HepG2 (cell line): ENCODE measurements around the gene PRDM11.

Experiments used
- E2F1 ChIP-seq: sonication (generic); formaldehyde crosslinking; IDR thresholded peaks from 2 replicates; pipeline ENCODE4 v1.5.0; 2020; ENCODE audit warnings: missing genetic modification reagents
- ELF1 ChIP-seq: sonication (generic); formaldehyde crosslinking; IDR thresholded peaks from 2 replicates; pipeline ENCODE4 v1.4.0; 2020; ENCODE audit warnings: missing genetic modification reagents
- EZH2 ChIP-seq: conservative IDR thresholded peaks from 2 replicates; pipeline ENCODE4 v1.6.1; 2012; ENCODE audit warnings: mild to moderate bottlenecking, low read depth, low read length, moderate library complexity
- HIVEP1 ChIP-seq: sonication (generic); formaldehyde crosslinking; IDR thresholded peaks from 2 replicates; pipeline ENCODE4 v1.4.0; 2020; ENCODE audit warnings: mild to moderate bottlenecking, missing genetic modification reagents
- PCBP2 ChIP-seq: fragments of 200-400 bp; formaldehyde crosslinking; optimal IDR thresholded peaks from 2 replicates; pipeline ENCODE3; 2018; ENCODE audit warnings: low read length, low read depth; ENCODE audit not compliant: poor library complexity, severe bottlenecking
- RNF2 ChIP-seq: fragments of 450-650 bp; conservative IDR thresholded peaks from 2 replicates; pipeline ENCODE4 v1.6.1; 2016; ENCODE audit warnings: low read depth
- SIN3A ChIP-seq: IDR thresholded peaks from 2 replicates; pipeline ENCODE4 v1.6.1; 2011; ENCODE audit warnings: low read depth, mild to moderate bottlenecking, control low read depth, low read length, borderline replicate concordance
- ZNF468 ChIP-seq: sonication (generic); formaldehyde crosslinking; IDR thresholded peaks from 2 replicates; pipeline ENCODE4 v1.8.0; 2022; ENCODE audit warnings: mild to moderate bottlenecking, moderate library complexity, missing genetic modification reagents
- ZNF589 ChIP-seq: sonication (generic); formaldehyde crosslinking; conservative IDR thresholded peaks from 2 replicates; pipeline ENCODE4 v1.8.0; 2022; ENCODE audit warnings: mild to moderate bottlenecking, moderate library complexity, missing genetic modification reagents
- TF ChIP-seq, protein P1 (sequence below): IDR thresholded peaks from 2 replicates; pipeline ENCODE4 v1.6.1; 2016; ENCODE audit warnings: missing compliant biosample characterization, missing genetic modification reagents, borderline replicate concordance
- TF ChIP-seq, protein P2 (sequence below), 2 experiments: fragments of 450-650 bp in 1 of 2; sonication (generic) in 1 of 2; formaldehyde crosslinking; IDR thresholded peaks; 2 replicates each; pipeline versions ENCODE4 v1.5.0 to v1.8.0; 2020 to 2022; ENCODE audit warnings: mild to moderate bottlenecking in 1 of 2, missing genetic modification reagents in 1 of 2
- TF ChIP-seq, protein P3 (sequence below): sonication (generic); formaldehyde crosslinking; IDR thresholded peaks from 2 replicates; pipeline ENCODE4 v1.8.1; 2023; ENCODE audit warnings: mild to moderate bottlenecking, missing genetic modification reagents

DNA sequence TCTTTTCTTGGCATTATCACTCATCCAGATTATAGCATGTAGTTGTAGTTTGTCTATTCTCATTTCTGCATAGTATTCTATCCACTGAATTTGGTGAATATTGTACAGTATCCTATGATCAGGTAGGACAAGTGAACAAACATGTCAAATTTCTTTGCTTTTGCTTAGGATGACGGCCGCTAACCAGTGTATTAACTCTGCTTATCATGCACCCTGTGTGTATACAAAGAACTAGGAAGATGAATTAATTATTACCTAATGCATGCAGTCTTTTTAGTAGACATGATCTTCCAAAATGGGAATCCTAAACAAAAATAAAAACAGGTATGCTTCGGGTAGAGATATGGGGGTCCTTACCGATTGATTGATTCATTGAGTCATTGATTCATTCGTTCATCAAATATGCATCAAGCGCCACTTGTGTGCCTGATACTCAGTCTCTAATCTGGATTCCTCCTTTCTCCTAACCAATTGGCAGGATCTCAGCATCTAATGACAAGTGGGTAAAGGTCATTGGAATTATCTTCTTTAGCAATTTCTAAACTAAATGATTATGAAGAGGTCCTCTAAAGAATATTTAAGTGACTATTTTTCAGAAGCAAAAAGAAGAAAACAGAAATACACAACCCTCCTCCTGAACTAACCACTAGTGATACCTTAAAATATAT, 27.9 kb downstream of the PRDM11 start:
- TF ChIP-seq, protein P1, sequence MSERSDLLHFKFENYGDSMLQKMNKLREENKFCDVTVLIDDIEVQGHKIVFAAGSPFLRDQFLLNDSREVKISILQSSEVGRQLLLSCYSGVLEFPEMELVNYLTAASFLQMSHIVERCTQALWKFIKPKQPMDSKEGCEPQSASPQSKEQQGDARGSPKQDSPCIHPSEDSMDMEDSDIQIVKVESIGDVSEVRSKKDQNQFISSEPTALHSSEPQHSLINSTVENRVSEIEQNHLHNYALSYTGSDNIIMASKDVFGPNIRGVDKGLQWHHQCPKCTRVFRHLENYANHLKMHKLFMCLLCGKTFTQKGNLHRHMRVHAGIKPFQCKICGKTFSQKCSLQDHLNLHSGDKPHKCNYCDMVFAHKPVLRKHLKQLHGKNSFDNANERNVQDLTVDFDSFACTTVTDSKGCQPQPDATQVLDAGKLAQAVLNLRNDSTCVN (CRISPR knock-in tag): no peak
- TF ChIP-seq PCBP2 (no peak), SIN3A (no peak), ELF1 (no peak), HIVEP1 (CRISPR knock-in tag) (no peak), ZNF468 (CRISPR knock-in tag) (no peak), E2F1 (CRISPR knock-in tag) (no peak), EZH2 (no peak), RNF2 (no peak), ZNF589 (CRISPR knock-in tag) (no peak)
- TF ChIP-seq, protein P2, sequence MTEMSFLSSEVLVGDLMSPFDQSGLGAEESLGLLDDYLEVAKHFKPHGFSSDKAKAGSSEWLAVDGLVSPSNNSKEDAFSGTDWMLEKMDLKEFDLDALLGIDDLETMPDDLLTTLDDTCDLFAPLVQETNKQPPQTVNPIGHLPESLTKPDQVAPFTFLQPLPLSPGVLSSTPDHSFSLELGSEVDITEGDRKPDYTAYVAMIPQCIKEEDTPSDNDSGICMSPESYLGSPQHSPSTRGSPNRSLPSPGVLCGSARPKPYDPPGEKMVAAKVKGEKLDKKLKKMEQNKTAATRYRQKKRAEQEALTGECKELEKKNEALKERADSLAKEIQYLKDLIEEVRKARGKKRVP (CRISPR knock-in tag; IDR thresholded peaks at IDR 0.05): no peak
- TF ChIP-seq, protein P3, sequence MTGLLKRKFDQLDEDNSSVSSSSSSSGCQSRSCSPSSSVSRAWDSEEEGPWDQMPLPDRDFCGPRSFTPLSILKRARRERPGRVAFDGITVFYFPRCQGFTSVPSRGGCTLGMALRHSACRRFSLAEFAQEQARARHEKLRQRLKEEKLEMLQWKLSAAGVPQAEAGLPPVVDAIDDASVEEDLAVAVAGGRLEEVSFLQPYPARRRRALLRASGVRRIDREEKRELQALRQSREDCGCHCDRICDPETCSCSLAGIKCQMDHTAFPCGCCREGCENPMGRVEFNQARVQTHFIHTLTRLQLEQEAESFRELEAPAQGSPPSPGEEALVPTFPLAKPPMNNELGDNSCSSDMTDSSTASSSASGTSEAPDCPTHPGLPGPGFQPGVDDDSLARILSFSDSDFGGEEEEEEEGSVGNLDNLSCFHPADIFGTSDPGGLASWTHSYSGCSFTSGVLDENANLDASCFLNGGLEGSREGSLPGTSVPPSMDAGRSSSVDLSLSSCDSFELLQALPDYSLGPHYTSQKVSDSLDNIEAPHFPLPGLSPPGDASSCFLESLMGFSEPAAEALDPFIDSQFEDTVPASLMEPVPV (CRISPR knock-in tag): no peak
